HEK293 (cell line): ENCODE measurements around the gene TOR3A.

Experiments
- BCL11A ChIP-seq: fragments of 450-650 bp; formaldehyde crosslinking; IDR thresholded peaks from 2 replicates; pipeline ENCODE4 v1.5.1; 2016; ENCODE audit warnings: low read depth, missing biosample characterization, missing genetic modification characterization
- GLI4 ChIP-seq: fragments of 450-650 bp; formaldehyde crosslinking; IDR thresholded peaks from 2 replicates; pipeline ENCODE4 v1.5.1; 2016; ENCODE audit warnings: missing biosample characterization, missing genetic modification characterization
- KLF16 ChIP-seq: fragments of 450-650 bp; formaldehyde crosslinking; IDR thresholded peaks from 2 replicates; pipeline ENCODE4 v1.5.1; 2017; ENCODE audit warnings: missing biosample characterization, missing genetic modification characterization
- PATZ1 ChIP-seq: fragments of 450-650 bp; formaldehyde crosslinking; IDR thresholded peaks from 2 replicates; pipeline ENCODE4 v1.5.1; 2016; ENCODE audit warnings: missing biosample characterization, missing genetic modification characterization
- PBX3 ChIP-seq: sonication (generic); formaldehyde crosslinking; IDR thresholded peaks from 2 replicates; pipeline ENCODE4 v1.8.1; 2022; ENCODE audit warnings: mild to moderate bottlenecking, moderate library complexity, missing genetic modification reagents
- PRDM6 ChIP-seq: fragments of 450-650 bp; formaldehyde crosslinking; IDR thresholded peaks from 2 replicates; pipeline ENCODE4 v1.5.1; 2017; ENCODE audit warnings: missing biosample characterization, missing genetic modification characterization
- REST ChIP-seq: fragments of 450-650 bp; formaldehyde crosslinking; IDR thresholded peaks from 2 replicates; pipeline ENCODE4 v1.5.1; 2016; ENCODE audit warnings: missing biosample characterization, missing genetic modification characterization
- SCRT2 ChIP-seq: fragments of 450-650 bp; formaldehyde crosslinking; IDR thresholded peaks from 2 replicates; pipeline ENCODE4 v1.5.1; 2016; ENCODE audit warnings: missing biosample characterization, missing genetic modification characterization
- ZBTB26 ChIP-seq: fragments of 450-650 bp; formaldehyde crosslinking; optimal IDR thresholded peaks from 2 replicates; pipeline ENCODE3; 2016; ENCODE audit warnings: missing biosample characterization, mild to moderate bottlenecking, missing genetic modification characterization
- ZBTB48 ChIP-seq: fragments of 450-650 bp; formaldehyde crosslinking; IDR thresholded peaks from 2 replicates; pipeline ENCODE4 v1.5.1; 2016; ENCODE audit warnings: missing biosample characterization, missing genetic modification characterization
- ZEB2 ChIP-seq: fragments of 450-650 bp; formaldehyde crosslinking; IDR thresholded peaks from 2 replicates; pipeline ENCODE4 v1.5.1; 2016; ENCODE audit warnings: missing biosample characterization, missing genetic modification characterization
- ZFHX2 ChIP-seq: fragments of 450-650 bp; formaldehyde crosslinking; conservative IDR thresholded peaks from 2 replicates; pipeline ENCODE4 v1.5.1; 2016; ENCODE audit warnings: missing biosample characterization, missing genetic modification characterization
- ZFP69B ChIP-seq: fragments of 450-650 bp; formaldehyde crosslinking; IDR thresholded peaks from 2 replicates; pipeline ENCODE4 v1.5.1; 2016; ENCODE audit warnings: missing biosample characterization, missing genetic modification characterization
- ZNF114 ChIP-seq: fragments of 450-650 bp; formaldehyde crosslinking; IDR thresholded peaks from 2 replicates; pipeline ENCODE4 v1.5.0; 2017; ENCODE audit warnings: missing biosample characterization, missing genetic modification characterization
- ZNF140 ChIP-seq: fragments of 450-650 bp; formaldehyde crosslinking; IDR thresholded peaks from 2 replicates; pipeline ENCODE4 v1.5.1; 2016; ENCODE audit warnings: missing biosample characterization, missing genetic modification characterization
- ZNF184 ChIP-seq: fragments of 450-650 bp; IDR thresholded peaks from 2 replicates; pipeline ENCODE4 v1.5.1; 2018; ENCODE audit warnings: missing biosample characterization, mild to moderate bottlenecking, missing genetic modification characterization
- ZNF280D ChIP-seq: fragments of 450-650 bp; formaldehyde crosslinking; IDR thresholded peaks from 2 replicates; pipeline ENCODE4 v1.5.1; 2016; ENCODE audit warnings: missing biosample characterization, missing genetic modification characterization
- ZNF37A ChIP-seq: fragments of 450-650 bp; IDR thresholded peaks from 2 replicates; pipeline ENCODE4 v1.5.1; 2018; ENCODE audit warnings: missing biosample characterization, missing genetic modification characterization
- ZNF571 ChIP-seq: fragments of 450-650 bp; formaldehyde crosslinking; IDR thresholded peaks from 2 replicates; pipeline ENCODE4 v1.5.0; 2017; ENCODE audit warnings: missing biosample characterization, missing genetic modification characterization
- ZNF654 ChIP-seq: fragments of 450-650 bp; formaldehyde crosslinking; IDR thresholded peaks from 2 replicates; pipeline ENCODE4 v1.5.1; 2016; ENCODE audit warnings: low read depth, missing biosample characterization, missing genetic modification characterization
- ZNF660 ChIP-seq: fragments of 450-650 bp; IDR thresholded peaks from 2 replicates; pipeline ENCODE4 v1.5.1; 2018; ENCODE audit warnings: missing biosample characterization, mild to moderate bottlenecking, missing genetic modification characterization
- ZNF785 ChIP-seq: fragments of 450-650 bp; formaldehyde crosslinking; IDR thresholded peaks from 2 replicates; pipeline ENCODE4 v1.5.1; 2016; ENCODE audit warnings: missing biosample characterization, missing genetic modification characterization
- ZNF791 ChIP-seq: fragments of 450-650 bp; formaldehyde crosslinking; IDR thresholded peaks from 2 replicates; pipeline ENCODE4 v1.5.1; 2016; ENCODE audit warnings: missing biosample characterization, missing genetic modification characterization

The TOR3A gene

GRCh38 chr1:179082333-179082998, 596 bp downstream of the TOR3A start (continued):
- TF ChIP-seq ZNF280D (tag by site-specific recombination) (no peak), ZNF654 (no peak), ZNF785 (tag by site-specific recombination) (no peak), GLI4 (tag by site-specific recombination) (0 out of 2 replicates have a peak, but pooled peaks have one; percentile 14), ZNF37A (tag by site-specific recombination) (no peak), ZFHX2 (tag by site-specific recombination) (peak; percentile 67; the same call in 1 of the 2 replicates), ZNF184 (tag by site-specific recombination) (no peak), SCRT2 (no peak), KLF16 (tag by site-specific recombination) (0 out of 2 replicates have a peak, but pooled peaks have one; percentile 18), ZBTB26 (peak; percentile 72), REST (no peak), PRDM6 (tag by site-specific recombination) (no peak), BCL11A (tag by site-specific recombination) (no peak), ZFP69B (tag by site-specific recombination) (no peak), PBX3 (CRISPR knock-in tag) (no peak), ZNF660 (tag by site-specific recombination) (no peak), ZNF114 (no peak), ZNF571 (no peak), PATZ1 (tag by site-specific recombination) (no peak; the same call in none of the 2 replicates), ZBTB48 (peak; percentile 97), ZNF791 (no peak), ZEB2 (tag by site-specific recombination) (no peak; the same call in 1 of the 2 replicates), ZNF140 (tag by site-specific recombination) (no peak)
